Hepatocyte (in vitro differentiated cells): ENCODE data around the gene NRCAM. TPM values are rescaled to one million over a fixed set of nuclear protein-coding genes. Genes with fewer than 3 reads are reported as not detected.

Experiments
- DNase-seq: peaks from one replicate; pipeline ENCODE4 v3.0.0-alpha.2; 2016; ENCODE audit warnings: low spot score
- H2AFZ ChIP-seq: fragments of 200-600 bp; sonication (generic); 2 replicates; pipeline ENCODE4 v1.6.0; 2016; ENCODE audit warnings: antibody characterized with exemption, mild to moderate bottlenecking
- H3K27ac ChIP-seq: fragments of 200-600 bp; sonication (generic); 2 replicates; pipeline ENCODE4 v1.5.1; 2016; ENCODE audit warnings: mild to moderate bottlenecking
- H3K27me3 ChIP-seq: fragments of 200-600 bp; sonication (generic); 2 replicates; pipeline ENCODE4 v1.6.1; 2016
- H3K36me3 ChIP-seq: fragments of 200-600 bp; sonication (generic); replicated peaks from 2 replicates; pipeline ENCODE4 v1.5.1; 2016; ENCODE audit warnings: low read depth; ENCODE audit not compliant: insufficient read depth
- H3K4me1 ChIP-seq: fragments of 200-600 bp; sonication (generic); 2 replicates; pipeline ENCODE4 v1.5.1; 2016; ENCODE audit warnings: mild to moderate bottlenecking, moderate library complexity; ENCODE audit not compliant: insufficient read depth
- H3K4me2 ChIP-seq: fragments of 200-600 bp; sonication (generic); 2 replicates; pipeline ENCODE4 v1.6.0; 2016
- H3K4me3 ChIP-seq: fragments of 200-600 bp; sonication (generic); 2 replicates; pipeline ENCODE4 v1.5.1; 2016; ENCODE audit warnings: mild to moderate bottlenecking
- H3K79me2 ChIP-seq: fragments of 200-600 bp; sonication (generic); 2 replicates; pipeline ENCODE4 v1.6.0; 2017; ENCODE audit warnings: mild to moderate bottlenecking
- H3K9me2 ChIP-seq: fragments of 200-600 bp; sonication (generic); replicated peaks from 2 replicates; pipeline ENCODE4 v1.6.0; 2017; ENCODE audit warnings: mild to moderate bottlenecking; ENCODE audit not compliant: insufficient read depth
- H3K9me3 ChIP-seq: fragments of 200-600 bp; sonication (generic); 2 replicates; pipeline ENCODE4 v1.5.1; 2016; ENCODE audit warnings: low read depth, mild to moderate bottlenecking
- H4K20me1 ChIP-seq: fragments of 200-600 bp; sonication (generic); 2 replicates; pipeline ENCODE4 v1.6.0; 2016; ENCODE audit warnings: mild to moderate bottlenecking; ENCODE audit not compliant: insufficient read depth, poor library complexity, severe bottlenecking
- CTCF ChIP-seq: fragments of 200-600 bp; sonication (generic); IDR thresholded peaks from 2 replicates; pipeline ENCODE4 v1.5.1; 2016; ENCODE audit warnings: antibody characterized with exemption, mild to moderate bottlenecking; ENCODE audit not compliant: poor library complexity
- EZH2 ChIP-seq: fragments of 200-600 bp; sonication (generic); IDR thresholded peaks from 2 replicates; pipeline ENCODE4 v1.6.1; 2016; ENCODE audit warnings: antibody characterized with exemption, mild to moderate bottlenecking, borderline replicate concordance
- EZH2phosphoT487 ChIP-seq: fragments of 200-600 bp; sonication (generic); IDR thresholded peaks from one replicate; pipeline ENCODE4 v1.6.1; 2018; ENCODE audit warnings: antibody characterized with exemption, mild to moderate bottlenecking, low read depth, moderate library complexity; ENCODE audit not compliant: unreplicated experiment, severe bottlenecking
- WGBS: methylation state at CpG from one replicate; pipeline ENCODE4 v1.1.6; 2016; ENCODE audit warnings: low lambda C conversion rate; ENCODE audit errors: missing lambda C conversion rate; 5-methylcytosine and 5-hydroxymethylcytosine counted together
- polyA plus RNA-seq: library from polyadenylated mRNA; unstranded; fragments of >200 nt; fragmentation: Nextera tagmentation; extraction: Ambion mirVana; gene quantifications from 2 replicates; pipeline ENCODE4 v1.2.1, GENCODE V29; 2016
- total RNA-seq: library from RNA; depleted of rRNA; stranded (reverse); fragments of >200 nt; gene quantifications from 2 replicates; pipeline ENCODE4 v1.2.3, GENCODE V29; 2014

NRCAM gene
- total and polyA plus RNA-seq, 2 experiments from 2014 or later: 16.0 to 34.4 TPM

- WGBS: 86% methylated on average over 5 of the region's 5 CpGs
- Histone ChIP-seq H3K4me1 (peaks cover 2% of the 10 kb centered on the region), H2AFZ (no peak overlapping the region), H3K4me3 (no peak overlapping the region), H3K27ac (no peak overlapping the region), H3K27me3 (no peaks in the 10 kb centered on the region), H4K20me1 (no peaks in the 10 kb centered on the region), H3K36me3 (no peaks in the 10 kb centered on the region), H3K79me2 (no peaks in the 10 kb centered on the region), H3K9me2 (no peaks in the 10 kb centered on the region), H3K4me2 (no peak overlapping the region), H3K9me3 (no peaks in the 10 kb centered on the region)
- DNase-seq: no peak
- no peak for TF ChIP-seq EZH2phosphoT487
- TF ChIP-seq CTCF: no peak
- TF ChIP-seq EZH2: no peak
Observed at GRCh38 chr7:108270385-108271015, 185.7 kb downstream of the NRCAM start.

- 75% methylated on average over 6 of the region's 6 CpGs for WGBS
- H3K4me2 ChIP-seq: no peak overlapping the region
- H3K9me2 ChIP-seq: no peaks in the 10 kb centered on the region
- H2AFZ ChIP-seq: no peak overlapping the region
- DNase-seq: no peak
- no peak overlapping the region for H3K4me3 ChIP-seq
- no peaks in the 10 kb centered on the region for H3K36me3 ChIP-seq
- H3K9me3 ChIP-seq: no peaks in the 10 kb centered on the region
- no peaks in the 10 kb centered on the region for H3K79me2 ChIP-seq
- peaks cover 2% of the 10 kb centered on the region for H3K4me1 ChIP-seq
- no peak overlapping the region for H3K27ac ChIP-seq
- H3K27me3 ChIP-seq: no peaks in the 10 kb centered on the region
- no peaks in the 10 kb centered on the region for H4K20me1 ChIP-seq
- TF ChIP-seq EZH2: no peak
- no peak for TF ChIP-seq EZH2phosphoT487
- TF ChIP-seq CTCF: no peak
Observed at GRCh38 chr7:108268200-108268820, 187.9 kb downstream of the NRCAM start.

- Histone ChIP-seq H2AFZ (no peak overlapping the region), H3K79me2 (no peaks in the 10 kb centered on the region), H3K9me3 (no peaks in the 10 kb centered on the region), H3K36me3 (no peaks in the 10 kb centered on the region), H3K4me3 (no peak overlapping the region), H3K27me3 (no peaks in the 10 kb centered on the region), H3K4me2 (no peak overlapping the region), H3K27ac (no peak overlapping the region), H3K9me2 (no peaks in the 10 kb centered on the region), H4K20me1 (no peaks in the 10 kb centered on the region), H3K4me1 (peaks cover 2% of the 10 kb centered on the region)
- WGBS: 88% methylated on average over 1 of the region's 1 CpG
- no peak for DNase-seq
- TF ChIP-seq CTCF (no peak), EZH2phosphoT487 (no peak), EZH2 (no peak)
Observed at GRCh38 chr7:108267615-108268014, 188.6 kb downstream of the NRCAM start.
